Left ventricle myocardium inferior (tissue), 1 donor: ENCODE measurements around the gene PECR. TPM values are rescaled to one million over a fixed set of nuclear protein-coding genes. Genes with fewer than 3 reads are reported as not detected.

Source experiments
- DNase-seq: peaks from one replicate; pipeline ENCODE4 v3.0.0-alpha.2; 2020
- H3K27ac ChIP-seq: fragments of 200-600 bp; replicated peaks from 2 replicates; pipeline ENCODE4 v1.8.0; 2021
- H3K27me3 ChIP-seq: fragments of 200-600 bp; 2 replicates; pipeline ENCODE4 v1.8.0; 2021; ENCODE audit warnings: low read depth
- H3K36me3 ChIP-seq: fragments of 200-600 bp; 2 replicates; pipeline ENCODE4 v1.8.0; 2021
- H3K4me1 ChIP-seq: fragments of 200-600 bp; 2 replicates; pipeline ENCODE4 v1.8.0; 2021
- H3K4me3 ChIP-seq: fragments of 200-600 bp; 2 replicates; pipeline ENCODE4 v1.8.0; 2021; ENCODE audit warnings: mild to moderate bottlenecking, moderate library complexity
- H3K9me3 ChIP-seq: fragments of 200-600 bp; replicated peaks from 2 replicates; pipeline ENCODE4 v1.8.0; 2021
- intact Hi-C: fragments of 100-400 bp; cut with micrococcal nuclease; formaldehyde crosslinking; loops from one replicate; pipeline ENCODE4 v1.11.0; 2022
- total RNA-seq: library from RNA; stranded (reverse); fragmentation: NEBNext Ultra II Directional; extraction: Animal tissue kit (Norgen Biotek cat#: 25700); gene quantifications from one replicate; pipeline ENCODE4 v1.2.1, GENCODE V29; 2021
- TF ChIP-seq, protein P1 (sequence below): fragments of 200-600 bp; IDR thresholded peaks from 2 replicates; pipeline ENCODE4 v1.8.0; 2021; ENCODE audit warnings: antibody characterized with exemption, mild to moderate bottlenecking, borderline replicate concordance
- donor health status: DM: no; HTN: yes; CAD: no; lungs with severe emphysema.

Gene PECR
- total RNA-seq, 1 donor from 2014 or later = 4.0 TPM

DNA sequence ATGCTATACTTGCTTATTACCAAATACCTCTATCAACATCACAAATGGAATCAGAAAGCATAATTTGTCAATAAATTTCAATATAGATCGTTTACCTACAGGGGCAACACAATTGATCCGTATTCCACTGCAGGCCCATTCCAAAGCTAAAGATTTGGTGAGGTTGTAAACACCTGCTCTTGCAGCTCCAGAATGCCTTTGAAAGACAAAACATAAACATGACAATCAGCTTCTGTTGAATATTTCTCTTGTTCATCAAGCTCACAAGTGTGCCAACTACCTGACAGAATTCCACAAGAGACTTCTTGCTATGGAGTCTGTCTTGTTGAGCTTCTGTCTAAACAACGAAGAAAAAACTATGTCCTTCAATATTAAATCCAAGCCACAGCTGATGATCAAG is 30.3 kb downstream of the PECR start:
- TF ChIP-seq, protein P1, sequence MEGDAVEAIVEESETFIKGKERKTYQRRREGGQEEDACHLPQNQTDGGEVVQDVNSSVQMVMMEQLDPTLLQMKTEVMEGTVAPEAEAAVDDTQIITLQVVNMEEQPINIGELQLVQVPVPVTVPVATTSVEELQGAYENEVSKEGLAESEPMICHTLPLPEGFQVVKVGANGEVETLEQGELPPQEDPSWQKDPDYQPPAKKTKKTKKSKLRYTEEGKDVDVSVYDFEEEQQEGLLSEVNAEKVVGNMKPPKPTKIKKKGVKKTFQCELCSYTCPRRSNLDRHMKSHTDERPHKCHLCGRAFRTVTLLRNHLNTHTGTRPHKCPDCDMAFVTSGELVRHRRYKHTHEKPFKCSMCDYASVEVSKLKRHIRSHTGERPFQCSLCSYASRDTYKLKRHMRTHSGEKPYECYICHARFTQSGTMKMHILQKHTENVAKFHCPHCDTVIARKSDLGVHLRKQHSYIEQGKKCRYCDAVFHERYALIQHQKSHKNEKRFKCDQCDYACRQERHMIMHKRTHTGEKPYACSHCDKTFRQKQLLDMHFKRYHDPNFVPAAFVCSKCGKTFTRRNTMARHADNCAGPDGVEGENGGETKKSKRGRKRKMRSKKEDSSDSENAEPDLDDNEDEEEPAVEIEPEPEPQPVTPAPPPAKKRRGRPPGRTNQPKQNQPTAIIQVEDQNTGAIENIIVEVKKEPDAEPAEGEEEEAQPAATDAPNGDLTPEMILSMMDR = no peak
- intact Hi-C loops = no loop called here
- H3K9me3 ChIP-seq = peaks cover 6% of the 10 kb centered on the region

DNA sequence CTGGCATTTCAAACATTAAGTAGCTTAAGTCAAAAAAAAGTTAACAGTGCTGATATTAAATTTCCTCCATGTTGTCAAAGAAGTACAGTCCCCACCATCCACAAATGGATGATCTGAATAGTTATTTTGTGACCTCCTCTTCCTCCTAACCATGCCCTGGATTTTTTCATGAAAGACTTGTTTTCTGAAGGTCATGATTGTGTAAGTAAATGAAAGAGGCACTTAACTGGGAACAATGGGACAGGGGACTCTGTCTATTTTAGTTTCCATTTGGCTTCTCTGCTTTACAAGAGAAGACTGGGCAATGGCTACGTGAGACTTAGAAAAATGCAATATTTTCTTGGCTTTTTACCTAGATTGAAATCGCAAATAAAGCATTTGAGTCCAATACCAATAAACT is 32.2 kb downstream of the PECR start:
- H3K4me1 ChIP-seq = no peaks in the 10 kb centered on the region
- H3K27ac ChIP-seq = no peak overlapping the region
- no peak overlapping the region for H3K4me3 ChIP-seq
- no peaks in the 10 kb centered on the region for H3K27me3 ChIP-seq
- intact Hi-C loops = no loop called here
- H3K9me3 ChIP-seq = peaks cover 6% of the 10 kb centered on the region
- TF ChIP-seq, protein P1 = no peak
- H3K36me3 ChIP-seq = peaks cover 17% of the 10 kb centered on the region
- DNase-seq = no peak

More for the DNA sequence above, 30.3 kb downstream of the PECR start:
- DNase-seq = no peak
- Histone ChIP-seq H3K4me3 (no peak overlapping the region), H3K36me3 (peaks cover 10% of the 10 kb centered on the region), H3K27ac (no peak overlapping the region), H3K27me3 (no peaks in the 10 kb centered on the region), H3K4me1 (no peaks in the 10 kb centered on the region)

DNA sequence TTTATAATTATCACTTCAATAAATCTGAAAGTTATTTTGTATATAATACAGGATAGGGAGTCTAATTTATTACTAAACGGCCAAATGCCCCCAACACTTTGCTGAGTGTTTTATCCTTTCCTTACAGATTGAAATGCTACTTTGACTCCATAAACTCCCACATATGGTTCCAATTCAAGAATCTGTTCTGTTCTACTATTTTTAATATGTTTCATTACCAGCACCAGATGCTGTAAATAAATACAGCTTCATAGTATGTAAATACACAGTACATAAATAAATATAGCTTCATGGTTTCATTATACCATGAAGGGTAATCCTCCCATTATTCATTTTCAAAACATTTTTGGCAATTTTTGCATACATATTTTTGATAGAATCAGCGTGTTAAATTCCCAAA is 34.2 kb downstream of the PECR start:
- no peaks in the 10 kb centered on the region for H3K27me3 ChIP-seq
- TF ChIP-seq, protein P1 = no peak
- peaks cover 31% of the 10 kb centered on the region for H3K36me3 ChIP-seq
- H3K4me1 ChIP-seq = no peaks in the 10 kb centered on the region
- H3K27ac ChIP-seq = no peak overlapping the region
- intact Hi-C loops = no loop called here
- H3K9me3 ChIP-seq = peaks cover 2% of the 10 kb centered on the region
- no peak overlapping the region for H3K4me3 ChIP-seq
- no peak for DNase-seq

DNA sequence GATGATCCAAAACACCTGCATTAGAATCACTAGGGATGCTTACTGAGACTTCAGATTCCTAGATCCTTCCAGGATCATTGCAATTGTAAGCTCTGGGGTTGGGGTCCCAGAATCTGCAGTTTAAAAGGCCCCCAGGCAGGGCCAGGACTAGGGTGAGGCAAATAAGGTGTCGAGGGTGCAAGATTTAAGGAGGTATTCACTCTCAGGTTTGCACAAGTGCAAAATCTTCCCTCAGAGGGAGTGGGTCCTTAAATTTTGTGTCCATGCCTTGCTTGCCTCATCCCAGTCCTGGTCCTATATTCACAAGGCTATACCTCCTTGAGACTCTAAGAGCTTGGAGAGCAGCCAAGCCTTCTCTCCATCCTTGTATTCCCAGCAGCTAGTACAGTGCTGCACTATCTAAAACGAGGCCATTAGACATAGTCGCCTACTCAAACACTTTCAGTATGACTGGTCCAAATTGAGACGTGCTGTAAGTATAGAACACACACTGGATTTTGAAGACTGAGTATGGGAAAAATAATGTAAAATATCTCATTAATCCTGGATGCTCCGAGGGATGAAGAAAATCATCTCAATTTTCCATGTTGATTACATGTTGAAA is 36.6 kb downstream of the PECR start:
- no peaks in the 10 kb centered on the region for H3K27me3 ChIP-seq
- DNase-seq = no peak
- TF ChIP-seq, protein P1 = no peak
- H3K4me1 ChIP-seq = no peaks in the 10 kb centered on the region
- intact Hi-C loops = no loop called here
- H3K27ac ChIP-seq = no peak overlapping the region
- peaks cover 37% of the 10 kb centered on the region for H3K36me3 ChIP-seq
- H3K4me3 ChIP-seq = no peak overlapping the region
- no peaks in the 10 kb centered on the region for H3K9me3 ChIP-seq

DNA sequence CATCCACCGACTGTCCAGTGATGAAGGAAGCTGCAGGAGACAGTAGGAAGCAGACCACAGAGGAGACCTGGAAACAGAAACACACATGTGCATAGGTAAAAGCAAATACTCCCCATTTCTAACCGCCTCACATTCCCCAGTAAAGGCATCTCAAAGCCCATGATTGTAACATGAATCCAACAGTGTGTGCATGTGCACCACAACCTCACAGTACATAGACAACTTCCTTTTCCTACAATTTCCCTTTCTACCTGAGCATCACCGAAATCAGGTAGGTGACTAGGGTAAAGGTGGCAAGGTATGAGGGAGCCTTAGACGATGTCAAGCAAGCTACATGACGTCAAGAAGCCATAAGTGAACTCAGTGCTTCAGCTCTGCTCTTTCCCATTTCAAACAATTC is 37.7 kb downstream of the PECR start:
- TF ChIP-seq, protein P1 = no peak
- intact Hi-C loops = no loop called here
- no peak for DNase-seq
- Histone ChIP-seq H3K27me3 (no peaks in the 10 kb centered on the region), H3K4me3 (no peak overlapping the region), H3K9me3 (no peaks in the 10 kb centered on the region), H3K4me1 (no peaks in the 10 kb centered on the region), H3K27ac (no peak overlapping the region), H3K36me3 (peaks cover 36% of the 10 kb centered on the region)
